ENCODE measurements around the gene SCIN. TPM values are rescaled to one million over a fixed set of nuclear protein-coding genes. Genes with fewer than 3 reads are reported as not detected.

Gene SCIN
- total and polyA plus RNA-seq, 2 of the 8 experiments (the other 6 are each of a cell fraction or from before 2014, with no cell fraction given): 0.47 to 1.9 TPM

DNA sequence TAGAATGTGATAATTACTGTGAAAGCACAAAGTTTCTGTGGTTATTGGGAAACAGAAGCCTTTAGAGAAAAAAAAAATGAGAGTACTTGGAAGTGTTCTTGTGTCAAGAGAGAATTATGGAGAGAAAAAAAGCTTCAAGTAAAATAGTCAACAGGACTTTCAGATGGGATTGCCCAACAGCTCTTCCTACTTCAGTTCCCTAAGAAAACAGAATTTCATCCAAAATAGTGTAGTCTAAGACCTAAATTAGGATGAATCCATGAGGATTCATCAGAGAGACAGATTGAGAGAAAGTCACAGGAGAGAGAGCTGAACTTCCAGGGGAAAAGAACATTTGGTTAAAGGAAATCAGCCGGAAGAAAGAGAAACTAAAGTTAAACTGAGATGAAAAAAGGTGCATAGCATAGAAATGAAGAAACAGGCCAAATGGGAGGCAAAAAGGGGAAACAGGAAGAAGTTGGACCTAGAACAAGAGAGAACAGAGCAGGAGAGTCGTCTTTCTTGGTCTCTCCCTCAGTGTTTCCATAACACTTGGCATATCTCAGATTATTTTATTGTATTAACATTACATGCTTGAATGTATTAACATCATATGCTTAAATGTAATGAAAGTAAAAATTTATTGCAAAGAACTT, 2.5 kb downstream of the SCIN start:
- no peak overlapping the region for H2BK15ac ChIP-seq (ENCODE audit: low read length)
- peaks cover 9% of the 10 kb centered on the region for H3K23me2 ChIP-seq (ENCODE audit: low read depth, low read length)
- no peak overlapping the region for H2AFZ ChIP-seq (ENCODE audit: low read length)
- H2BK120ac ChIP-seq (replicated peaks; ENCODE audit: low read depth, low read length): no peak overlapping the region
- no peak overlapping the region for H3K18ac ChIP-seq (ENCODE audit: extremely low read depth, low read length)
- H3K9ac ChIP-seq (replicated peaks in 1 of 4; ENCODE audit: extremely low read depth in 1 of 4, low read depth in 3 of 4, low read length in 3 of 4): no peak overlapping the region
- DNase-seq (ENCODE audit: low read depth in 1 of 2, low spot score in 2 of 2) (no peak), FAIRE-seq (no peak)
- no peak overlapping the region for H4K91ac ChIP-seq (replicated peaks; ENCODE audit: insufficient read length, low read length)
- H3K23ac ChIP-seq (ENCODE audit: insufficient read length): no peak overlapping the region
- H3K4me1 ChIP-seq (replicated peaks in 1 of 4; ENCODE audit: control insufficient read depth in 3 of 4, insufficient read depth in 4 of 4, low read length in 3 of 4): peaks cover 0 to 2% (median 1%) of the 10 kb centered on the region in 4 experiments; a peak in 2 of 7 replicates
- H4K20me1 ChIP-seq (replicated peaks in 1 of 2; ENCODE audit: control insufficient read depth in 1 of 2, insufficient read depth in 2 of 2, low read length in 2 of 2): no peaks in the 10 kb centered on the region
- no peak overlapping the region for H2BK20ac ChIP-seq (ENCODE audit: low read length)
- ChIA-PET CTCF (ENCODE audit: partially characterized antibody) (no interaction called here), POLR2A (ENCODE audit: partially characterized antibody) (no interaction called here)
- no peak overlapping the region for H3K14ac ChIP-seq (ENCODE audit: insufficient read length)
- H2AK5ac ChIP-seq (ENCODE audit: low read depth, low read length): no peak overlapping the region
- H3K9me3 ChIP-seq (ENCODE audit: insufficient read depth in 2 of 2, low read depth in 1 of 2, low read length in 1 of 2): no peaks in the 10 kb centered on the region
- no peaks in the 10 kb centered on the region for H3K79me2 ChIP-seq (ENCODE audit: control insufficient read depth in 1 of 2, insufficient read depth in 2 of 2, low read length in 2 of 2)
- H3K56ac ChIP-seq (replicated peaks; ENCODE audit: insufficient read length, low read depth, low read length): no peak overlapping the region
- TF ChIP-seq BACH1 (IDR thresholded peaks at IDR 0.05; ENCODE audit: low read length): no peak
- no peak for TF ChIP-seq CTBP2 (IDR thresholded peaks at IDR 0.05; ENCODE audit: borderline replicate concordance, insufficient read depth, insufficient read length, low read length)
- TF ChIP-seq SIX5 (IDR thresholded peaks at IDR 0.05; ENCODE audit: low read depth, low read length): no peak
- TF ChIP-seq CREB1 (IDR thresholded peaks at IDR 0.05): no peak
- H3K27ac ChIP-seq (ENCODE audit: low read depth, low read length): no peak overlapping the region
- H3K4me2 ChIP-seq (ENCODE audit: insufficient read depth in 1 of 2, low read depth in 2 of 2, low read length in 2 of 2): no peak overlapping the region
- peaks cover 4 to 29% (median 23%) of the 10 kb centered on the region in 4 experiments for H3K27me3 ChIP-seq (replicated peaks in 1 of 4; ENCODE audit: control insufficient read depth in 3 of 4, extremely low read depth in 1 of 4, insufficient read depth in 3 of 4, low read length in 3 of 4)
- H2BK5ac ChIP-seq (ENCODE audit: low read depth, low read length): no peak overlapping the region
- no peak overlapping the region for H2BK12ac ChIP-seq (ENCODE audit: low read depth, low read length)
- no peaks in the 10 kb centered on the region for H3K36me3 ChIP-seq (ENCODE audit: control insufficient read depth in 2 of 4, insufficient read depth in 4 of 4, low read length in 3 of 4)
- H4K5ac ChIP-seq (ENCODE audit: insufficient read length, low read depth, low read length): no peak overlapping the region
- no peak overlapping the region for H3K4ac ChIP-seq (replicated peaks; ENCODE audit: insufficient read length, low read depth, low read length)
- 43% methylated on average over 2 of the region's 2 CpGs; no CpG with 5 or more reads in 1 of the 2 experiments for WGBS, 2 experiments (ENCODE audit: extremely low coverage in 1 of 2, insufficient coverage in 1 of 2, insufficient read length in 1 of 2, insufficient replicate concordance in 2 of 2, low coverage in 1 of 2, low lambda C conversion rate in 2 of 2, missing lambda C conversion rate in 1 of 2)
- H4K8ac ChIP-seq (ENCODE audit: extremely low read depth, insufficient read depth, low read length): no peak overlapping the region
- no peaks in the 10 kb centered on the region for H3K79me1 ChIP-seq (ENCODE audit: low read depth, low read length)
- no peak overlapping the region for H3K4me3 ChIP-seq (ENCODE audit: extremely low read depth in 1 of 4, insufficient read depth in 2 of 4, low read depth in 3 of 4, low read length in 4 of 4)
